ENCODE results near the gene NCOA5.

- TF ChIP-seq POLR2A (IDR thresholded peaks at IDR 0.05) (no peak), CTCF (IDR thresholded peaks at IDR 0.05) (no peak)
Measured at GRCh38 chr20:46044896-46045295, 44.9 kb downstream of the NCOA5 start.
